Neural cell (in vitro differentiated cells): Measurements from ENCODE around the gene COL23A1. TPM values are rescaled to one million over a fixed set of nuclear protein-coding genes. Genes with fewer than 3 reads are reported as not detected.

ENCODE experiments used
- H2AFZ ChIP-seq: fragments of 200-600, 300-800 bp; sonication (generic), shearing (Covaris generic); 2 replicates; pipeline ENCODE4 v1.6.0; 2014; ENCODE audit warnings: low read depth, mild to moderate bottlenecking, antibody characterized with exemption, low read length, moderate library complexity
- H3F3A ChIP-seq: fragments of 200-600 bp; shearing (Covaris generic); 2 replicates; pipeline ENCODE4 v1.6.1; 2016; ENCODE audit warnings: mild to moderate bottlenecking, moderate library complexity, mixed read lengths, antibody characterized with exemption, low read length; ENCODE audit not compliant: insufficient read depth, poor library complexity, severe bottlenecking
- H3K27ac ChIP-seq: fragments of 200-600, 300-800 bp; sonication (generic), shearing (Covaris generic); 2 replicates; pipeline ENCODE4 v1.5.1; 2014; ENCODE audit warnings: mild to moderate bottlenecking, low read length, moderate library complexity
- H3K27me3 ChIP-seq: fragments of 300-800, 200-600 bp; sonication (generic), shearing (Covaris generic); 2 replicates; pipeline ENCODE4 v1.6.0; 2014; ENCODE audit warnings: mild to moderate bottlenecking, low read depth, low read length, moderate library complexity; ENCODE audit not compliant: insufficient read depth
- H3K36me3 ChIP-seq: fragments of 300-800, 200-600 bp; sonication (generic), shearing (Covaris generic); 2 replicates; pipeline ENCODE4 v1.5.1; 2014; ENCODE audit warnings: mild to moderate bottlenecking, antibody characterized with exemption, low read length, moderate library complexity; ENCODE audit not compliant: insufficient read depth
- H3K4me2 ChIP-seq: fragments of 300-800, 200-600 bp; sonication (generic), shearing (Covaris generic); 2 replicates; pipeline ENCODE4 v1.6.0; 2014; ENCODE audit warnings: mild to moderate bottlenecking, low read length
- H3K4me3 ChIP-seq: fragments of 300-800, 200-600 bp; sonication (generic), shearing (Covaris generic); 2 replicates; pipeline ENCODE4 v1.5.1; 2014; ENCODE audit warnings: mild to moderate bottlenecking, low read length, moderate library complexity
- H3K79me2 ChIP-seq: fragments of 200-600 bp; shearing (Covaris generic); replicated peaks from 2 replicates; pipeline ENCODE4 v1.6.0; 2014; ENCODE audit warnings: mild to moderate bottlenecking, low read length, moderate library complexity; ENCODE audit not compliant: insufficient read depth
- H3K9ac ChIP-seq: fragments of 300-800, 200-600 bp; sonication (generic), shearing (Covaris generic); 2 replicates; pipeline ENCODE4 v1.6.1; 2016; ENCODE audit warnings: mild to moderate bottlenecking, low read length, mixed read lengths
- H3K9me2 ChIP-seq: fragments of 200-600 bp; shearing (Covaris generic); 2 replicates; pipeline ENCODE4 v1.6.1; 2016; ENCODE audit warnings: mild to moderate bottlenecking, low read length, mixed read lengths; ENCODE audit not compliant: insufficient read depth
- H3K9me3 ChIP-seq: fragments of 200-600, 300-800 bp; sonication (generic), shearing (Covaris generic); 2 replicates; pipeline ENCODE4 v1.6.1; 2016; ENCODE audit warnings: mild to moderate bottlenecking, mixed run types, low read length, moderate library complexity, mixed read lengths
- H4K20me1 ChIP-seq: fragments of 200-600 bp; shearing (Covaris generic); 2 replicates; pipeline ENCODE4 v1.6.1; 2016; ENCODE audit warnings: mild to moderate bottlenecking, mixed run types; ENCODE audit not compliant: insufficient read depth
- CTCF ChIP-seq: fragments of 450-650 bp; IDR thresholded peaks from 2 replicates; pipeline ENCODE4 v1.5.1; 2014; ENCODE audit warnings: antibody characterized with exemption, mild to moderate bottlenecking, moderate library complexity; ENCODE audit not compliant: poor library complexity, severe bottlenecking
- EP300 ChIP-seq: fragments of 450-650 bp; conservative IDR thresholded peaks from 2 replicates; pipeline ENCODE4 v1.6.1; 2014; ENCODE audit warnings: antibody characterized with exemption, mild to moderate bottlenecking, moderate library complexity; ENCODE audit not compliant: poor library complexity, severe bottlenecking
- EZH2 ChIP-seq: fragments of 200-600, 300-800 bp; shearing (Covaris generic), sonication (generic); IDR thresholded peaks from 2 replicates; pipeline ENCODE4 v1.6.1; 2014; ENCODE audit warnings: antibody characterized with exemption, low read length, borderline replicate concordance, mild to moderate bottlenecking; ENCODE audit not compliant: insufficient read depth, poor library complexity, severe bottlenecking
- MXI1 ChIP-seq: fragments of 450-650 bp; conservative IDR thresholded peaks from 2 replicates; pipeline ENCODE4 v1.6.1; 2014; ENCODE audit warnings: antibody characterized with exemption, mild to moderate bottlenecking; ENCODE audit not compliant: poor library complexity, severe bottlenecking
- POLR2AphosphoS5 ChIP-seq: IDR thresholded peaks from 2 replicates; pipeline ENCODE4 v1.6.1; 2012
- RAD21 ChIP-seq: fragments of 450-650 bp; conservative IDR thresholded peaks from 2 replicates; pipeline ENCODE4 v1.6.1; 2014; ENCODE audit warnings: antibody characterized with exemption, mild to moderate bottlenecking, moderate library complexity
- REST ChIP-seq: IDR thresholded peaks from 2 replicates; pipeline ENCODE4 v1.6.1; 2012; ENCODE audit warnings: borderline replicate concordance
- SMC3 ChIP-seq: fragments of 450-650 bp; conservative IDR thresholded peaks from 2 replicates; pipeline ENCODE4 v1.6.1; 2014; ENCODE audit warnings: antibody characterized with exemption, mild to moderate bottlenecking, moderate library complexity; ENCODE audit not compliant: poor library complexity
- TAF1 ChIP-seq: IDR thresholded peaks from 2 replicates; pipeline ENCODE4 v1.6.1; 2012; ENCODE audit warnings: low read depth
- polyA plus RNA-seq: library from polyadenylated mRNA; depleted of rRNA; stranded (reverse); fragments of >200 nt; gene quantifications from 2 replicates; pipeline ENCODE4 v1.2.3, GENCODE V29; 2014

The COL23A1 gene
- polyA plus RNA-seq, 1 donor from 2014 or later, result not detected

- Histone ChIP-seq H3K9me3 (no peaks in the 10 kb centered on the region), H3K27me3 (no peaks in the 10 kb centered on the region), H3K36me3 (no peaks in the 10 kb centered on the region), H3K27ac (no peak overlapping the region), H3F3A (no peaks in the 10 kb centered on the region), H3K9ac (no peak overlapping the region), H3K4me3 (no peak overlapping the region), H3K4me2 (no peak overlapping the region), H2AFZ (no peak overlapping the region), H4K20me1 (no peaks in the 10 kb centered on the region), H3K9me2 (no peaks in the 10 kb centered on the region), H3K79me2 (no peaks in the 10 kb centered on the region)
- TF ChIP-seq SMC3 (no peak), REST (no peak), RAD21 (no peak), MXI1 (no peak), EP300 (no peak), EZH2 (no peak), POLR2AphosphoS5 (no peak), TAF1 (no peak)
These were observed 225.9 kb downstream of the COL23A1 start for GRCh38 chr5:178364326-178364675.

- Histone ChIP-seq H3K9me3 (no peaks in the 10 kb centered on the region), H3K79me2 (no peaks in the 10 kb centered on the region), H3K27ac (no peak overlapping the region), H2AFZ (no peak overlapping the region), H3K9ac (no peak overlapping the region), H3K36me3 (no peaks in the 10 kb centered on the region), H3K9me2 (no peaks in the 10 kb centered on the region), H3K27me3 (no peaks in the 10 kb centered on the region), H3K4me3 (no peak overlapping the region), H3K4me2 (no peak overlapping the region), H3F3A (no peaks in the 10 kb centered on the region), H4K20me1 (no peaks in the 10 kb centered on the region)
- TF ChIP-seq REST (no peak), EP300 (no peak), EZH2 (no peak), CTCF (no peak), MXI1 (no peak), RAD21 (no peak), POLR2AphosphoS5 (no peak), SMC3 (no peak), TAF1 (no peak)
These were observed 226.5 kb downstream of the COL23A1 start for GRCh38 chr5:178363501-178364325.
